Tibial artery (tissue), 4 donors: ENCODE data around the gene CALD1.

Source experiments
- DNase-seq, 2 donors: peaks; one replicate each; pipeline ENCODE4 v3.0.0-alpha.2; 2019
- H3K27ac ChIP-seq, 2 donors: fragments of 200-600 bp; sonication (generic) in 1 of 2; 1 replicate in 1 of 2; 2 replicates in 1 of 2; pipeline ENCODE4 v1.5.1; 2018 to 2019; ENCODE audit warnings: mild to moderate bottlenecking in 1 of 2
- H3K27me3 ChIP-seq, 2 donors: fragments of 200-600 bp; sonication (generic) in 1 of 2; one replicate each; pipeline versions ENCODE4 v1.5.1 to v1.6.0; 2016 to 2019
- H3K36me3 ChIP-seq, 3 donors: fragments of 200-600 bp; sonication (generic) in 2 of 3; one replicate each; pipeline ENCODE4 v1.5.1; 2016 to 2019; ENCODE audit warnings: mild to moderate bottlenecking in 2 of 3
- H3K4me1 ChIP-seq, 4 donors: fragments of 200-600 bp; sonication (generic) in 2 of 4; 1 replicate in 3 of 4; 2 replicates in 1 of 4; pipeline ENCODE4 v1.5.1; 2016 to 2019
- H3K4me3 ChIP-seq, 2 donors: fragments of 200-600 bp; sonication (generic) in 1 of 2; 1 replicate in 1 of 2; 2 replicates in 1 of 2; pipeline ENCODE4 v1.5.1; 2018 to 2019; ENCODE audit warnings: mild to moderate bottlenecking in 2 of 2
- H3K9me3 ChIP-seq, 3 donors: fragments of 200-600 bp; sonication (generic) in 1 of 3; one replicate each; pipeline ENCODE4 v1.5.1; 2016 to 2019
- intact Hi-C: fragments of 100-400 bp; cut with DNase I; formaldehyde crosslinking; loops from one replicate; pipeline ENCODE4 v1.15.0; 2023; ENCODE audit warnings: low total_unique reads
- TF ChIP-seq, protein P1 (sequence below), 2 experiments: fragments of 200-600 bp in 1 of 2; fragments of 450-650 bp in 1 of 2; IDR thresholded peaks; one replicate each; pipeline ENCODE4 v1.5.1; 2017 to 2019; ENCODE audit warnings: antibody characterized with exemption in 2 of 2, mild to moderate bottlenecking in 1 of 2, moderate library complexity in 1 of 2

The CALD1 gene

GRCh38 chr7:134851141-134851540 is 71.7 kb downstream of the CALD1 start:
- TF ChIP-seq, protein P1, sequence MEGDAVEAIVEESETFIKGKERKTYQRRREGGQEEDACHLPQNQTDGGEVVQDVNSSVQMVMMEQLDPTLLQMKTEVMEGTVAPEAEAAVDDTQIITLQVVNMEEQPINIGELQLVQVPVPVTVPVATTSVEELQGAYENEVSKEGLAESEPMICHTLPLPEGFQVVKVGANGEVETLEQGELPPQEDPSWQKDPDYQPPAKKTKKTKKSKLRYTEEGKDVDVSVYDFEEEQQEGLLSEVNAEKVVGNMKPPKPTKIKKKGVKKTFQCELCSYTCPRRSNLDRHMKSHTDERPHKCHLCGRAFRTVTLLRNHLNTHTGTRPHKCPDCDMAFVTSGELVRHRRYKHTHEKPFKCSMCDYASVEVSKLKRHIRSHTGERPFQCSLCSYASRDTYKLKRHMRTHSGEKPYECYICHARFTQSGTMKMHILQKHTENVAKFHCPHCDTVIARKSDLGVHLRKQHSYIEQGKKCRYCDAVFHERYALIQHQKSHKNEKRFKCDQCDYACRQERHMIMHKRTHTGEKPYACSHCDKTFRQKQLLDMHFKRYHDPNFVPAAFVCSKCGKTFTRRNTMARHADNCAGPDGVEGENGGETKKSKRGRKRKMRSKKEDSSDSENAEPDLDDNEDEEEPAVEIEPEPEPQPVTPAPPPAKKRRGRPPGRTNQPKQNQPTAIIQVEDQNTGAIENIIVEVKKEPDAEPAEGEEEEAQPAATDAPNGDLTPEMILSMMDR (IDR thresholded peaks at IDR 0.05) = no peak
- no peaks in the 10 kb centered on the region for H3K9me3 ChIP-seq
- peaks cover 2 to 4% (median 3%) of the 10 kb centered on the region in 3 donors for H3K36me3 ChIP-seq
- H3K27ac ChIP-seq = peak overlapping the region; percentile 67 to 89
- no peaks in the 10 kb centered on the region for H3K27me3 ChIP-seq
- DNase-seq = no peak
- intact Hi-C loops = no loop called here
- H3K4me1 ChIP-seq = peaks cover 8 to 98% (median 60%) of the 10 kb centered on the region in 4 donors
- H3K4me3 ChIP-seq = no peak overlapping the region

DNA sequence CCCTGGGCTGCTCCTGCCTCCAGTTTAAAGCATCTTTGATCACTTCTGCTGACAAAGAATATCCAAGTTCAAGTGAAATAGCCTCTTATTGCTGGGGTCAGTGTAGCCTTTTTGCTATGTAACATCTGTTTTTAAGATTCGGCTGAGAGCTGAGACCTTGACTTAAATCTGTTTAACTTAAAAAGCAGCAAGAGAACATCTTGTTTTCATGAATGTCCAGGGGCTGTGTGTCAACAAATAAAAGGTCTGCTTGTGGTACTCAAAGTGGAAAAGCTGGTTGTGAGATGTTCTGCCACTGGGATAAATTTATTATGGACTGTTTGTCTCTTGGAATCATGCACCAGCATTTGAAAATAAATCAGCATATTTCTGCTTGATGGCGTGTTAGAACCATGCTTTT is 73.2 kb downstream of the CALD1 start:
- H3K27ac ChIP-seq = peak overlapping the region; percentile 67 to 89
- H3K9me3 ChIP-seq = no peaks in the 10 kb centered on the region
- TF ChIP-seq, protein P1 (IDR thresholded peaks at IDR 0.05) = no peak
- DNase-seq = no peak
- no peaks in the 10 kb centered on the region for H3K36me3 ChIP-seq
- no peaks in the 10 kb centered on the region for H3K27me3 ChIP-seq
- H3K4me3 ChIP-seq = no peak overlapping the region
- peaks cover 8 to 98% (median 54%) of the 10 kb centered on the region in 4 donors for H3K4me1 ChIP-seq
- intact Hi-C loops = no loop called here

- intact Hi-C loops = no loop called here
- no peak for DNase-seq
- Histone ChIP-seq H3K4me3 (no peak overlapping the region), H3K27me3 (no peaks in the 10 kb centered on the region), H3K27ac (peak overlapping the region; percentile 69 to 71), H3K9me3 (no peaks in the 10 kb centered on the region), H3K36me3 (no peaks in the 10 kb centered on the region), H3K4me1 (peaks cover 8 to 98% (median 54%) of the 10 kb centered on the region in 4 donors)
- TF ChIP-seq, protein P1 (IDR thresholded peaks at IDR 0.05) = no peak
These were observed 75.4 kb downstream of the CALD1 start for GRCh38 chr7:134854816-134855215.

- Histone ChIP-seq H3K36me3 (no peaks in the 10 kb centered on the region), H3K4me3 (no peak overlapping the region), H3K27me3 (no peaks in the 10 kb centered on the region), H3K4me1 (peaks cover 8 to 98% (median 52%) of the 10 kb centered on the region in 4 donors), H3K9me3 (no peaks in the 10 kb centered on the region), H3K27ac (peak overlapping the region; percentile 69 to 71)
- intact Hi-C loops = no loop called here
- no peak for DNase-seq
- TF ChIP-seq, protein P1 (IDR thresholded peaks at IDR 0.05) = no peak
These were observed 76.0 kb downstream of the CALD1 start for GRCh38 chr7:134855442-134855841.

DNA sequence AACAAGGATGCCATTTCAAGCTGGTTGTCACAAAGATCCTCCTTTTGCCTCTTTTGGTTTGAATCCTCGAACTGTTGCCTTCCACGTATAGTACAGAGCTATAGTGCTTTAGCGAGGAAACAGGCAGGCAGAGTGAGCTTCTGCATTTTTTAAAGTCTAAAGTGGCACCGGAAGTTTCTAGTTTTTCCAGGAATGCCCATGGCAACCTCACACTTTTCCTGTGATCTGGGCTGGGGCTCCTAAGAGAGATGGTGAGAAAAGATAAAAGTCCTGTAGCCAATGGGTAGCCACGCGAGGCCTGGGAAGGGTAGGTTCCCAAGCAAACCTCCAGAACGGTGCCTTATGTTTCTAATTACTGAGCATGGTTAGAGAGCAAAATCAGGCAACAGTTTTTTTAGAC is 76.7 kb downstream of the CALD1 start:
- peak overlapping the region in 1 of 2 donors; percentile 6 for H3K4me3 ChIP-seq
- no peaks in the 10 kb centered on the region for H3K27me3 ChIP-seq
- peak overlapping the region; percentile 69 to 71 for H3K27ac ChIP-seq
- H3K36me3 ChIP-seq = no peaks in the 10 kb centered on the region
- intact Hi-C loops = no loop called here
- TF ChIP-seq, protein P1 (IDR thresholded peaks at IDR 0.05) = no peak
- peaks cover 8 to 98% (median 52%) of the 10 kb centered on the region in 4 donors for H3K4me1 ChIP-seq
- no peaks in the 10 kb centered on the region for H3K9me3 ChIP-seq
- DNase-seq = no peak

- no peak for DNase-seq
- Histone ChIP-seq H3K27ac (peak overlapping the region; percentile 69 to 71), H3K9me3 (no peaks in the 10 kb centered on the region), H3K4me1 (peaks cover 8 to 98% (median 56%) of the 10 kb centered on the region in 4 donors), H3K27me3 (no peaks in the 10 kb centered on the region), H3K4me3 (no peak overlapping the region), H3K36me3 (no peaks in the 10 kb centered on the region)
- TF ChIP-seq, protein P1 (IDR thresholded peaks at IDR 0.05) = no peak
- intact Hi-C loops = no loop called here
These were observed 77.3 kb downstream of the CALD1 start for GRCh38 chr7:134856691-134857090.
